ENCODE measurements around the gene KCP. TPM values are rescaled to one million over a fixed set of nuclear protein-coding genes. Genes with fewer than 3 reads are reported as not detected.

The KCP gene
- polyA plus RNA-seq, 1 donor from 2014 or later, result 0.31 TPM

DNA sequence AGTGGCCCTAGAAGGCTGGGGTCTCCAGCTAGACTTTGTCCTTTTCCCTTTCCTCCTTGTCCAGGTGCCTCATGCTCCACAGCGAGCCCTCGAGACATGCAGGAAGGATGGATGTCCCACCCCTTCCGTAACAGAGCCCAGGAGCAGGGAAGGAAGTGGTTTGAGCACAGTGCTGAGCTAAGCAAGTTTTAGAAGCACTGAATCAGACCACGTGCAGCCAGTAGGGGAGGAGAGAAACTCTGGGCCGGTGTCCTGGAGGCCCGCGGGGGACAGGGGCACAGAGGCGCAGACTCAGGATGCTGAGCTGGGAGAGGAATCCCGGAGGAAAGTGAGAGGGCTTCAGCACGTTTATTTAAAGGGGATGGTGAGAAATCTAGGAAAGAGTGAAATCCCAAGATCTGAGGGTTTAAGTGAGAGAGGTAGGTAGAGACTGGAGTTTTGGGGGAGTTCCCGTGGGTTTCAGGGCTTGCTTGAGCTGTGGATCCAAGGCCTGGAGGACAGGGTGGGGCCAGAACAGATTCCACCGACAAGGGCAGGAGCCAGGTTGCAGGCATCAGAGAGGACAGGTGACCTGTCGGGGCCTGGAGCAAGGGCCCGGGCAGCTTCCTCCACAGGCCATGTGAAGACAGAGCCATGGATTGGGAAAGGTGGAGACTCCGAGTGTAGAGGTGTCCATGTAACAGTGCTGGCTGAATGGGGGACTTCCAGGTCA, 22.8 kb upstream of the KCP start:
- TF ChIP-seq SMC3 (conservative IDR thresholded peaks at IDR 0.05; ENCODE audit: poor library complexity) (no peak), EP300 (conservative IDR thresholded peaks at IDR 0.05; ENCODE audit: poor library complexity, severe bottlenecking) (no peak), EZH2 (IDR thresholded peaks at IDR 0.05; ENCODE audit: borderline replicate concordance, insufficient read depth, low read length, poor library complexity, severe bottlenecking) (no peak)
- TF ChIP-seq, protein P1, sequence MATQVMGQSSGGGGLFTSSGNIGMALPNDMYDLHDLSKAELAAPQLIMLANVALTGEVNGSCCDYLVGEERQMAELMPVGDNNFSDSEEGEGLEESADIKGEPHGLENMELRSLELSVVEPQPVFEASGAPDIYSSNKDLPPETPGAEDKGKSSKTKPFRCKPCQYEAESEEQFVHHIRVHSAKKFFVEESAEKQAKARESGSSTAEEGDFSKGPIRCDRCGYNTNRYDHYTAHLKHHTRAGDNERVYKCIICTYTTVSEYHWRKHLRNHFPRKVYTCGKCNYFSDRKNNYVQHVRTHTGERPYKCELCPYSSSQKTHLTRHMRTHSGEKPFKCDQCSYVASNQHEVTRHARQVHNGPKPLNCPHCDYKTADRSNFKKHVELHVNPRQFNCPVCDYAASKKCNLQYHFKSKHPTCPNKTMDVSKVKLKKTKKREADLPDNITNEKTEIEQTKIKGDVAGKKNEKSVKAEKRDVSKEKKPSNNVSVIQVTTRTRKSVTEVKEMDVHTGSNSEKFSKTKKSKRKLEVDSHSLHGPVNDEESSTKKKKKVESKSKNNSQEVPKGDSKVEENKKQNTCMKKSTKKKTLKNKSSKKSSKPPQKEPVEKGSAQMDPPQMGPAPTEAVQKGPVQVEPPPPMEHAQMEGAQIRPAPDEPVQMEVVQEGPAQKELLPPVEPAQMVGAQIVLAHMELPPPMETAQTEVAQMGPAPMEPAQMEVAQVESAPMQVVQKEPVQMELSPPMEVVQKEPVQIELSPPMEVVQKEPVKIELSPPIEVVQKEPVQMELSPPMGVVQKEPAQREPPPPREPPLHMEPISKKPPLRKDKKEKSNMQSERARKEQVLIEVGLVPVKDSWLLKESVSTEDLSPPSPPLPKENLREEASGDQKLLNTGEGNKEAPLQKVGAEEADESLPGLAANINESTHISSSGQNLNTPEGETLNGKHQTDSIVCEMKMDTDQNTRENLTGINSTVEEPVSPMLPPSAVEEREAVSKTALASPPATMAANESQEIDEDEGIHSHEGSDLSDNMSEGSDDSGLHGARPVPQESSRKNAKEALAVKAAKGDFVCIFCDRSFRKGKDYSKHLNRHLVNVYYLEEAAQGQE (IDR thresholded peaks at IDR 0.05; ENCODE audit: borderline replicate concordance), result no peak
- Histone ChIP-seq H2AFZ (ENCODE audit: low read depth, low read length) (no peak overlapping the region), H3K79me2 (replicated peaks; ENCODE audit: insufficient read depth, low read length) (no peaks in the 10 kb centered on the region), H3K9me3 (ENCODE audit: low read length) (no peaks in the 10 kb centered on the region), H3K36me3 (ENCODE audit: insufficient read depth, low read length) (no peaks in the 10 kb centered on the region), H3K9ac (ENCODE audit: low read length) (no peak overlapping the region), H3K27ac (ENCODE audit: low read length) (no peak overlapping the region), H3F3A (ENCODE audit: insufficient read depth, low read length, poor library complexity, severe bottlenecking) (no peaks in the 10 kb centered on the region), H3K9me2 (ENCODE audit: insufficient read depth, low read length) (no peaks in the 10 kb centered on the region), H3K4me2 (ENCODE audit: low read length) (no peak overlapping the region), H3K27me3 (ENCODE audit: insufficient read depth, low read depth, low read length) (peaks cover 29% of the 10 kb centered on the region), H4K20me1 (ENCODE audit: insufficient read depth) (no peaks in the 10 kb centered on the region), H3K4me3 (ENCODE audit: low read length) (no peak overlapping the region)

DNA sequence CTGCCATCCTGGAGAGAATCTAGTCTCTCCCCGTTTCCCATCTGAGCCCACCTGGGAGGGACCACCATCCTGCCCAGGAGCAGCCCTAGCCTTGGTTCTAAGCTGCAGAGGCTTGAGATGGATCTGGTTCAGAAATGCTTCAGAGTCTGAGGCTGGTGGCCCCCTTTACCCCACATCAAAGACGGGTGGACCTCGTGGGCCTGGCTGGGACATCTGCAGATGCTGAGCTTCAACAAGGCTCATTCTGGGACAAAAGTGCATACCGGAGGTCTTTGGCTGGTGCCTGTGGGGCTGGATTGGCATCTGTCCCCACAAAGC, 22.3 kb upstream of the KCP start:
- H3K36me3 ChIP-seq (ENCODE audit: insufficient read depth, low read length), result no peaks in the 10 kb centered on the region
- no peak overlapping the region for H3K9ac ChIP-seq (ENCODE audit: low read length)
- no peaks in the 10 kb centered on the region for H3K79me2 ChIP-seq (replicated peaks; ENCODE audit: insufficient read depth, low read length)
- H2AFZ ChIP-seq (ENCODE audit: low read depth, low read length), result no peak overlapping the region
- no peaks in the 10 kb centered on the region for H4K20me1 ChIP-seq (ENCODE audit: insufficient read depth)
- no peak overlapping the region for H3K4me3 ChIP-seq (ENCODE audit: low read length)
- H3K9me3 ChIP-seq (ENCODE audit: low read length), result no peaks in the 10 kb centered on the region
- no peaks in the 10 kb centered on the region for H3K9me2 ChIP-seq (ENCODE audit: insufficient read depth, low read length)
- no peak for TF ChIP-seq POLR2AphosphoS5 (IDR thresholded peaks at IDR 0.05)
- TF ChIP-seq, protein P2, sequence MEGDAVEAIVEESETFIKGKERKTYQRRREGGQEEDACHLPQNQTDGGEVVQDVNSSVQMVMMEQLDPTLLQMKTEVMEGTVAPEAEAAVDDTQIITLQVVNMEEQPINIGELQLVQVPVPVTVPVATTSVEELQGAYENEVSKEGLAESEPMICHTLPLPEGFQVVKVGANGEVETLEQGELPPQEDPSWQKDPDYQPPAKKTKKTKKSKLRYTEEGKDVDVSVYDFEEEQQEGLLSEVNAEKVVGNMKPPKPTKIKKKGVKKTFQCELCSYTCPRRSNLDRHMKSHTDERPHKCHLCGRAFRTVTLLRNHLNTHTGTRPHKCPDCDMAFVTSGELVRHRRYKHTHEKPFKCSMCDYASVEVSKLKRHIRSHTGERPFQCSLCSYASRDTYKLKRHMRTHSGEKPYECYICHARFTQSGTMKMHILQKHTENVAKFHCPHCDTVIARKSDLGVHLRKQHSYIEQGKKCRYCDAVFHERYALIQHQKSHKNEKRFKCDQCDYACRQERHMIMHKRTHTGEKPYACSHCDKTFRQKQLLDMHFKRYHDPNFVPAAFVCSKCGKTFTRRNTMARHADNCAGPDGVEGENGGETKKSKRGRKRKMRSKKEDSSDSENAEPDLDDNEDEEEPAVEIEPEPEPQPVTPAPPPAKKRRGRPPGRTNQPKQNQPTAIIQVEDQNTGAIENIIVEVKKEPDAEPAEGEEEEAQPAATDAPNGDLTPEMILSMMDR (IDR thresholded peaks at IDR 0.05; ENCODE audit: poor library complexity, severe bottlenecking), result no peak
- H3K27ac ChIP-seq (ENCODE audit: low read length), result no peak overlapping the region
- H3K4me2 ChIP-seq (ENCODE audit: low read length), result no peak overlapping the region
- no peaks in the 10 kb centered on the region for H3F3A ChIP-seq (ENCODE audit: insufficient read depth, low read length, poor library complexity, severe bottlenecking)
- peaks cover 24% of the 10 kb centered on the region for H3K27me3 ChIP-seq (ENCODE audit: insufficient read depth, low read depth, low read length)
